Measurements from ENCODE around the gene ATP6AP1.
A peak's percentile ranks its signal among the peaks of the same experiment; 100 is the strongest.

ATP6AP1 gene

GRCh38 chrX:154443992-154444754 lies 15.7 kb downstream of the ATP6AP1 start, which contains the start of gene FAM50A:
TSS of gene FAM50A (plus strand) at chrX:154444141. CDS start at chrX:154444236, 95 bp downstream.
- peak within 1 kb of the TSS; percentile 72 for H3K9ac ChIP-seq (ENCODE audit: low read length)
- peak within 1 kb of the TSS; percentile 19; the same call in 1 of the 2 replicates for H3K27ac ChIP-seq (ENCODE audit: low read length)
- no peaks in the 10 kb centered on the region for H3K36me3 ChIP-seq (replicated peaks; ENCODE audit: low read depth, low read length)

GRCh38 chrX:154444755-154445246 lies 16.3 kb downstream of the ATP6AP1 start:
- no peaks in the 10 kb centered on the region for H3K36me3 ChIP-seq (replicated peaks; ENCODE audit: low read depth, low read length)
- peaks cover 9% of the 10 kb centered on the region; the same call in 1 of the 2 replicates for H3K4me1 ChIP-seq (ENCODE audit: low read length)
- TF ChIP-seq, protein P1, sequence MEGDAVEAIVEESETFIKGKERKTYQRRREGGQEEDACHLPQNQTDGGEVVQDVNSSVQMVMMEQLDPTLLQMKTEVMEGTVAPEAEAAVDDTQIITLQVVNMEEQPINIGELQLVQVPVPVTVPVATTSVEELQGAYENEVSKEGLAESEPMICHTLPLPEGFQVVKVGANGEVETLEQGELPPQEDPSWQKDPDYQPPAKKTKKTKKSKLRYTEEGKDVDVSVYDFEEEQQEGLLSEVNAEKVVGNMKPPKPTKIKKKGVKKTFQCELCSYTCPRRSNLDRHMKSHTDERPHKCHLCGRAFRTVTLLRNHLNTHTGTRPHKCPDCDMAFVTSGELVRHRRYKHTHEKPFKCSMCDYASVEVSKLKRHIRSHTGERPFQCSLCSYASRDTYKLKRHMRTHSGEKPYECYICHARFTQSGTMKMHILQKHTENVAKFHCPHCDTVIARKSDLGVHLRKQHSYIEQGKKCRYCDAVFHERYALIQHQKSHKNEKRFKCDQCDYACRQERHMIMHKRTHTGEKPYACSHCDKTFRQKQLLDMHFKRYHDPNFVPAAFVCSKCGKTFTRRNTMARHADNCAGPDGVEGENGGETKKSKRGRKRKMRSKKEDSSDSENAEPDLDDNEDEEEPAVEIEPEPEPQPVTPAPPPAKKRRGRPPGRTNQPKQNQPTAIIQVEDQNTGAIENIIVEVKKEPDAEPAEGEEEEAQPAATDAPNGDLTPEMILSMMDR (IDR thresholded peaks at IDR 0.05; ENCODE audit: low read depth, low read length): no peak
- no peak for TF ChIP-seq EZH2phosphoT487 (IDR thresholded peaks at IDR 0.05; ENCODE audit: low read depth)
- peak overlapping the region; percentile 72 for H3K9ac ChIP-seq (ENCODE audit: low read length)
- H3K4me2 ChIP-seq (ENCODE audit: low read length): peak overlapping the region; percentile 80
- H3K27ac ChIP-seq (ENCODE audit: low read length): 0 out of 2 replicates have a peak overlapping the region, but pooled peaks have one; percentile 2
- peaks cover 12% of the 10 kb centered on the region for H3K79me2 ChIP-seq (ENCODE audit: low read length)
- H3K9me3 ChIP-seq (ENCODE audit: insufficient read depth, low read length): no peaks in the 10 kb centered on the region
- peak overlapping the region; percentile 87 for H3K4me3 ChIP-seq (ENCODE audit: low read length)
- H2AFZ ChIP-seq (ENCODE audit: low read depth, low read length): no peak overlapping the region
- H4K20me1 ChIP-seq (ENCODE audit: insufficient read depth, low read length): no peaks in the 10 kb centered on the region
- H3K27me3 ChIP-seq (ENCODE audit: low read depth, low read length): no peaks in the 10 kb centered on the region

More at GRCh38 chrX:154443992-154444754, 15.7 kb downstream of the ATP6AP1 start, which contains the start of gene FAM50A:
- H3K79me2 ChIP-seq (ENCODE audit: low read length): peaks cover 12% of the 10 kb centered on the region
- no peaks in the 10 kb centered on the region for H4K20me1 ChIP-seq (ENCODE audit: insufficient read depth, low read length)
- H3K9me3 ChIP-seq (ENCODE audit: insufficient read depth, low read length): no peaks in the 10 kb centered on the region
- H2AFZ ChIP-seq (ENCODE audit: low read depth, low read length): no peak within 1 kb of the TSS
- no peaks in the 10 kb centered on the region for H3K27me3 ChIP-seq (ENCODE audit: low read depth, low read length)
- H3K4me1 ChIP-seq (ENCODE audit: low read length): peaks cover 9% of the 10 kb centered on the region; the same call in 1 of the 2 replicates
- peak within 1 kb of the TSS; percentile 89 for H3K4me2 ChIP-seq (ENCODE audit: low read length)
- TF ChIP-seq, protein P1 (IDR thresholded peaks at IDR 0.05; ENCODE audit: low read depth, low read length): no peak
- TF ChIP-seq EZH2phosphoT487 (IDR thresholded peaks at IDR 0.05; ENCODE audit: low read depth): no peak
- H3K4me3 ChIP-seq (ENCODE audit: low read length): peak within 1 kb of the TSS; percentile 87

- Histone ChIP-seq H3K4me2 (ENCODE audit: low read length) (no peak overlapping the region), H3K4me3 (ENCODE audit: low read length) (no peak overlapping the region), H3K4me1 (ENCODE audit: low read length) (peaks cover 9% of the 10 kb centered on the region; the same call in 1 of the 2 replicates), H3K27ac (ENCODE audit: low read length) (no peak overlapping the region), H2AFZ (ENCODE audit: low read depth, low read length) (no peak overlapping the region), H3K9me3 (ENCODE audit: insufficient read depth, low read length) (no peaks in the 10 kb centered on the region), H3K36me3 (replicated peaks; ENCODE audit: low read depth, low read length) (peaks cover 4% of the 10 kb centered on the region), H4K20me1 (ENCODE audit: insufficient read depth, low read length) (no peaks in the 10 kb centered on the region), H3K27me3 (ENCODE audit: low read depth, low read length) (no peaks in the 10 kb centered on the region), H3K9ac (ENCODE audit: low read length) (no peak overlapping the region), H3K79me2 (ENCODE audit: low read length) (peaks cover 12% of the 10 kb centered on the region)
- no peak for TF ChIP-seq EZH2phosphoT487 (IDR thresholded peaks at IDR 0.05; ENCODE audit: low read depth)
- TF ChIP-seq, protein P1 (IDR thresholded peaks at IDR 0.05; ENCODE audit: low read depth, low read length): no peak
Observed at GRCh38 chrX:154445776-154446175, 17.3 kb downstream of the ATP6AP1 start.

GRCh38 chrX:154446430-154446829 lies 18.0 kb downstream of the ATP6AP1 start:
- H3K4me2 ChIP-seq (ENCODE audit: low read length): no peak overlapping the region
- H3K9ac ChIP-seq (ENCODE audit: low read length): no peak overlapping the region
- H3K36me3 ChIP-seq (replicated peaks; ENCODE audit: low read depth, low read length): peaks cover 4% of the 10 kb centered on the region
- H3K4me3 ChIP-seq (ENCODE audit: low read length): no peak overlapping the region
- no peaks in the 10 kb centered on the region for H3K9me3 ChIP-seq (ENCODE audit: insufficient read depth, low read length)
- H3K27ac ChIP-seq (ENCODE audit: low read length): no peak overlapping the region
- H3K27me3 ChIP-seq (ENCODE audit: low read depth, low read length): no peaks in the 10 kb centered on the region
- H4K20me1 ChIP-seq (ENCODE audit: insufficient read depth, low read length): no peaks in the 10 kb centered on the region
- no peak overlapping the region for H2AFZ ChIP-seq (ENCODE audit: low read depth, low read length)
- H3K79me2 ChIP-seq (ENCODE audit: low read length): peaks cover 12% of the 10 kb centered on the region
- H3K4me1 ChIP-seq (ENCODE audit: low read length): peaks cover 9% of the 10 kb centered on the region; the same call in 1 of the 2 replicates
- no peak for TF ChIP-seq EZH2phosphoT487 (IDR thresholded peaks at IDR 0.05; ENCODE audit: low read depth)
- TF ChIP-seq, protein P1 (IDR thresholded peaks at IDR 0.05; ENCODE audit: low read depth, low read length): no peak
